ENCODE results near the gene PLCB1. TPM values are rescaled to one million over a fixed set of nuclear protein-coding genes. Genes with fewer than 3 reads are reported as not detected.

The PLCB1 gene
- total and polyA plus RNA-seq, 2 of the 4 experiments (the other 2 are of a cell fraction), result 5.6 to 16.1 TPM

- Histone ChIP-seq H3K4me3 (ENCODE audit: insufficient read depth, low read depth, low read length) (no peak overlapping the region), H3K27me3 (ENCODE audit: control insufficient read depth, insufficient read depth, low read length) (no peaks in the 10 kb centered on the region), H3K9me3 (ENCODE audit: control insufficient read depth, insufficient read depth, low read length) (no peaks in the 10 kb centered on the region), H3K14ac (replicated peaks; ENCODE audit: low read depth, low read length) (no peak overlapping the region), H3K9ac (ENCODE audit: low read depth, low read length) (no peak overlapping the region), H3K27ac (ENCODE audit: insufficient read depth, low read length) (no peak overlapping the region), H2AFZ (replicated peaks; ENCODE audit: low read length, poor library complexity) (no peak overlapping the region), H3K23ac (ENCODE audit: low read depth, low read length) (no peak overlapping the region; the same call in 1 of the 2 replicates), H2BK120ac (ENCODE audit: low read depth, low read length) (no peak overlapping the region), H2BK20ac (ENCODE audit: low read depth, low read length) (no peak overlapping the region), H4K5ac (ENCODE audit: low read depth, low read length) (no peak overlapping the region), H2AK5ac (ENCODE audit: low read depth, low read length) (no peak overlapping the region), H3K4ac (ENCODE audit: low read depth, low read length) (no peak overlapping the region), H3K4me1 (ENCODE audit: control insufficient read depth, insufficient read depth, low read length) (0 out of 2 replicates have a peak, but pooled peaks cover 2% of the 10 kb centered on the region), H2BK5ac (ENCODE audit: low read depth, low read length, poor library complexity, severe bottlenecking) (no peak overlapping the region), H3K79me1 (ENCODE audit: low read depth in 1 of 2, low read length in 2 of 2) (peaks cover 12 to 19% of the 10 kb centered on the region in 2 experiments; a peak in 2 of 4 replicates), H3K9me1 (ENCODE audit: insufficient read depth, low read length) (no peaks in the 10 kb centered on the region), H3K56ac (ENCODE audit: extremely low read depth, insufficient read depth, low read length) (no peak overlapping the region), H4K20me1 (ENCODE audit: insufficient read depth, low read length) (no peaks in the 10 kb centered on the region), H4K8ac (ENCODE audit: low read depth in 2 of 2, low read length in 2 of 2) (no peak overlapping the region), H3K18ac (ENCODE audit: low read depth, low read length) (no peak overlapping the region), H2AK9ac (replicated peaks; ENCODE audit: low read depth, low read length, poor library complexity) (no peak overlapping the region), H3K4me2 (ENCODE audit: low read depth, low read length) (no peak overlapping the region), H2BK15ac (ENCODE audit: low read depth, low read length) (no peak overlapping the region), H4K91ac (ENCODE audit: insufficient read depth, low read depth, low read length) (no peak overlapping the region), H3K36me3 (ENCODE audit: control insufficient read depth, insufficient read depth, low read length) (no peaks in the 10 kb centered on the region)
- no peak for ATAC-seq (ENCODE audit: low read depth)
- ChIA-PET POLR2A (ENCODE audit: unreplicated experiment) (interaction anchor here (0.6 kb wide), 1 partner anchor 446 kb away, joined by 3 read pairs; no protein-coding TSS in a partner anchor), CTCF (no interaction called here)
- dilution Hi-C loops (cut with HindIII; ENCODE audit: low sequenced_read_pairs, unreplicated experiment), result no loop called here
- no peak for DNase-seq
- TF ChIP-seq CHD1 (IDR thresholded peaks at IDR 0.05; ENCODE audit: low read depth, low read length) (no peak), USF2 (IDR thresholded peaks at IDR 0.05; ENCODE audit: low read depth, low read length) (no peak), CTCF (conservative IDR thresholded peaks at IDR 0.05; ENCODE audit: low read depth, low read length) (no peak)
- intact Hi-C loops (cut with micrococcal nuclease), result no loop called here
- in situ Hi-C loops (cut with MboI; ENCODE audit: low sequenced_read_pairs), result no loop called here
- WGBS, 2 experiments (ENCODE audit: extremely low coverage in 2 of 2, insufficient read length in 1 of 2), result 73% methylated on average over 3 of the region's 7 CpGs; no CpG with 5 or more reads in 1 of the 2 experiments
- BruUV-seq (replicated peaks), result no TSS peak
These were observed 111.0 kb downstream of the PLCB1 start for GRCh38 chr20:8242827-8243724.
